IMR-90 (cell line): ENCODE data around the gene TMED8. TPM values are rescaled to one million over a fixed set of nuclear protein-coding genes. Genes with fewer than 3 reads are reported as not detected.

Experiments
- ATAC-seq: fragments of 200-7000 bp; cut with Tn5 transposase; 2 replicates; pipeline ENCODE4 v1.9.1; 2020; ENCODE audit warnings: low read depth, mild to moderate bottlenecking, moderate library complexity
- BruUV-seq: library from RNA; stranded (reverse); fragments of 400-500 nt; replicated peaks from 2 replicates; lab custom pipeline; 2021; lab: Mats Ljungman, UMichigan
- CTCF ChIA-PET: fragments of 300-600 bp; formaldehyde crosslinking; extraction: SDS; loops from one replicate; lab custom pipeline; 2021; ENCODE audit warnings: antibody characterized with exemption; lab: Yijun Ruan, JAX
- POLR2A ChIA-PET: fragments of 300-600 bp; sonication (Branson Sonifier 250); formaldehyde crosslinking; loops from one replicate; lab custom pipeline; 2022; ENCODE audit warnings: antibody characterized with exemption; ENCODE audit not compliant: unreplicated experiment; lab: Charles Lee
- DNase-seq: peaks from one replicate; pipeline ENCODE4 v3.0.0; 2013
- H2AFZ ChIP-seq: replicated peaks from 2 replicates; pipeline ENCODE3; 2013; ENCODE audit warnings: low read length, mild to moderate bottlenecking; ENCODE audit not compliant: poor library complexity
- H2AK5ac ChIP-seq: 2 replicates; pipeline ENCODE4 v1.6.1; 2013; ENCODE audit warnings: low read depth, low read length, inconsistent platforms
- H2AK9ac ChIP-seq: replicated peaks from 2 replicates; pipeline ENCODE3; 2013; ENCODE audit warnings: mild to moderate bottlenecking, low read depth, low read length, moderate library complexity; ENCODE audit not compliant: poor library complexity
- H2BK120ac ChIP-seq: 2 replicates; pipeline ENCODE4 v1.6.1; 2013; ENCODE audit warnings: low read depth, low read length, inconsistent platforms
- H2BK15ac ChIP-seq: 3 replicates; pipeline ENCODE4 v1.6.1; 2013; ENCODE audit warnings: low read depth, low read length, inconsistent platforms
- H2BK20ac ChIP-seq: 2 replicates; pipeline ENCODE4 v1.6.1; 2013; ENCODE audit warnings: low read depth, mild to moderate bottlenecking, inconsistent platforms, low read length, moderate library complexity
- H2BK5ac ChIP-seq: 2 replicates; pipeline ENCODE4 v1.6.1; 2013; ENCODE audit warnings: mild to moderate bottlenecking, low read depth, low read length, inconsistent platforms; ENCODE audit not compliant: poor library complexity, severe bottlenecking
- H3K14ac ChIP-seq: replicated peaks from 2 replicates; pipeline ENCODE4 v1.6.1; 2013; ENCODE audit warnings: low read depth, low read length, inconsistent platforms
- H3K18ac ChIP-seq: 2 replicates; pipeline ENCODE4 v1.6.1; 2013; ENCODE audit warnings: low read depth, low read length, control low read depth
- H3K23ac ChIP-seq: 2 replicates; pipeline ENCODE4 v1.6.1; 2013; ENCODE audit warnings: low read depth, low read length, inconsistent platforms
- H3K27ac ChIP-seq: 2 replicates; pipeline ENCODE4 v1.5.1; 2013; ENCODE audit warnings: mild to moderate bottlenecking, control low read depth, low read length; ENCODE audit not compliant: insufficient read depth
- H3K27me3 ChIP-seq: 2 replicates; pipeline ENCODE4 v1.6.1; 2013; ENCODE audit warnings: low read length; ENCODE audit not compliant: control insufficient read depth, insufficient read depth
- H3K36me3 ChIP-seq: 2 replicates; pipeline ENCODE4 v1.6.1; 2013; ENCODE audit warnings: low read length, mixed read lengths; ENCODE audit not compliant: control insufficient read depth, insufficient read depth
- H3K4ac ChIP-seq: 2 replicates; pipeline ENCODE4 v1.6.1; 2013; ENCODE audit warnings: low read depth, low read length, inconsistent platforms
- H3K4me1 ChIP-seq: 2 replicates; pipeline ENCODE4 v1.6.1; 2013; ENCODE audit warnings: low read length, mixed read lengths; ENCODE audit not compliant: control insufficient read depth, insufficient read depth
- H3K4me2 ChIP-seq: 2 replicates; pipeline ENCODE4 v1.6.1; 2013; ENCODE audit warnings: low read depth, mild to moderate bottlenecking, control low read depth, low read length, moderate library complexity
- H3K4me3 ChIP-seq: 2 replicates; pipeline ENCODE4 v1.5.1; 2013; ENCODE audit warnings: low read depth, mild to moderate bottlenecking, control low read depth, low read length, moderate library complexity; ENCODE audit not compliant: insufficient read depth
- H3K56ac ChIP-seq: 2 replicates; pipeline ENCODE4 v1.6.1; 2013; ENCODE audit warnings: low read length, inconsistent platforms; ENCODE audit not compliant: insufficient read depth; ENCODE audit errors: extremely low read depth
- H3K79me1 ChIP-seq, 2 experiments: 2 replicates each; pipeline ENCODE4 v1.6.1; 2013; ENCODE audit warnings: low read length in 2 of 2, inconsistent platforms in 1 of 2, low read depth in 1 of 2
- H3K9ac ChIP-seq: 2 replicates; pipeline ENCODE4 v1.6.1; 2013; ENCODE audit warnings: low read depth, low read length, control low read depth
- H3K9me1 ChIP-seq: 2 replicates; pipeline ENCODE4 v1.6.1; 2013; ENCODE audit warnings: low read length, inconsistent platforms; ENCODE audit not compliant: insufficient read depth
- H3K9me3 ChIP-seq: 2 replicates; pipeline ENCODE4 v1.6.1; 2013; ENCODE audit warnings: low read length; ENCODE audit not compliant: control insufficient read depth, insufficient read depth
- H4K20me1 ChIP-seq: 2 replicates; pipeline ENCODE4 v1.6.1; 2013; ENCODE audit warnings: low read length, inconsistent platforms; ENCODE audit not compliant: insufficient read depth
- H4K5ac ChIP-seq: 2 replicates; pipeline ENCODE4 v1.6.1; 2013; ENCODE audit warnings: mild to moderate bottlenecking, low read depth, low read length, control low read depth
- H4K8ac ChIP-seq, 2 experiments: 2 replicates each; pipeline ENCODE4 v1.6.1; 2013; ENCODE audit warnings: low read depth in 2 of 2, low read length in 2 of 2, control low read depth in 1 of 2, inconsistent platforms in 1 of 2
- H4K91ac ChIP-seq: 2 replicates; pipeline ENCODE4 v1.6.1; 2013; ENCODE audit warnings: low read depth, low read length, inconsistent platforms; ENCODE audit not compliant: insufficient read depth
- BHLHE40 ChIP-seq: fragments of 150-350 bp; IDR thresholded peaks from 2 replicates; pipeline ENCODE4 v1.6.1; 2016; ENCODE audit warnings: mild to moderate bottlenecking, low read depth, low read length
- CEBPB ChIP-seq: IDR thresholded peaks from 2 replicates; pipeline ENCODE4 v1.6.1; 2012; ENCODE audit warnings: low read depth, low read length, improper control_type of control experiment
- CHD1 ChIP-seq: IDR thresholded peaks from 2 replicates; pipeline ENCODE4 v1.6.1; 2012; ENCODE audit warnings: low read depth, low read length, improper control_type of control experiment
- CTCF ChIP-seq: conservative IDR thresholded peaks from 2 replicates; pipeline ENCODE4 v1.5.1; 2012; ENCODE audit warnings: mild to moderate bottlenecking, low read depth, low read length, improper control_type of control experiment
- FOS ChIP-seq: fragments of 150-350 bp; IDR thresholded peaks from 2 replicates; pipeline ENCODE4 v1.6.1; 2016; ENCODE audit warnings: low read depth, low read length
- MAFK ChIP-seq: IDR thresholded peaks from 2 replicates; pipeline ENCODE4 v1.6.1; 2012; ENCODE audit warnings: low read depth, low read length, improper control_type of control experiment
- MAZ ChIP-seq: IDR thresholded peaks from 2 replicates; pipeline ENCODE4 v1.6.1; 2012; ENCODE audit warnings: low read depth, mild to moderate bottlenecking, low read length, improper control_type of control experiment, moderate library complexity, borderline replicate concordance
- MXI1 ChIP-seq: IDR thresholded peaks from 2 replicates; pipeline ENCODE4 v1.6.1; 2012; ENCODE audit warnings: low read depth, mild to moderate bottlenecking, low read length, moderate library complexity, borderline replicate concordance
- NFE2L2 ChIP-seq: fragments of 150-350 bp; IDR thresholded peaks from 2 replicates; pipeline ENCODE4 v1.6.1; 2016; ENCODE audit warnings: low read depth, mild to moderate bottlenecking, low read length
- POLR2A ChIP-seq: IDR thresholded peaks from 2 replicates; pipeline ENCODE4 v1.6.1; 2012; ENCODE audit warnings: mild to moderate bottlenecking, low read depth, low read length
- RAD21 ChIP-seq: IDR thresholded peaks from 2 replicates; pipeline ENCODE4 v1.6.1; 2012; ENCODE audit warnings: low read length, improper control_type of control experiment
- RCOR1 ChIP-seq: IDR thresholded peaks from 2 replicates; pipeline ENCODE4 v1.6.1; 2012; ENCODE audit warnings: mild to moderate bottlenecking, low read length, improper control_type of control experiment; ENCODE audit not compliant: insufficient replicate concordance
- RFX5 ChIP-seq: IDR thresholded peaks from 2 replicates; pipeline ENCODE4 v1.8.0; 2012; ENCODE audit warnings: low read depth, mild to moderate bottlenecking, low read length, moderate library complexity
- SMC3 ChIP-seq: fragments of 150-350 bp; IDR thresholded peaks from 2 replicates; pipeline ENCODE4 v1.6.1; 2016; ENCODE audit warnings: low read depth, mild to moderate bottlenecking, antibody characterized with exemption, low read length, moderate library complexity
- USF2 ChIP-seq: fragments of 150-350 bp; IDR thresholded peaks from 2 replicates; pipeline ENCODE4 v1.6.1; 2017; ENCODE audit warnings: mild to moderate bottlenecking, antibody characterized with exemption, low read length, low read depth
- WGBS, 2 experiments: methylation state at CpG; one replicate each; pipeline versions ENCODE4 v1.1.5 to v1.1.7; 2013; ENCODE audit warnings: missing lambda C conversion rate in 2 of 2; ENCODE audit not compliant: insufficient read length in 1 of 2; ENCODE audit errors: extremely low coverage in 2 of 2; 5-methylcytosine and 5-hydroxymethylcytosine counted together
- dilution Hi-C: fragments of 300-500 bp; cut with HindIII; formaldehyde crosslinking; loops from one replicate; pipeline ENCODE4 v1.14.3; 2018; ENCODE audit warnings: low sequenced_read_pairs; ENCODE audit not compliant: unreplicated experiment
- in situ Hi-C: fragments of 300-500 bp; cut with MboI; formaldehyde crosslinking; loops from 3 replicates; pipeline ENCODE4 v1.14.3; 2019; ENCODE audit warnings: low sequenced_read_pairs, inconsistent platforms, mixed read lengths
- intact Hi-C: fragments of 100-400 bp; cut with micrococcal nuclease; formaldehyde crosslinking; loops from 2 replicates; pipeline ENCODE4 v1.10.0; 2022
- polyA plus RNA-seq, 3 experiments: library from polyadenylated mRNA; depleted of rRNA; stranded (reverse); fragments of >200 nt; gene quantifications; 2 replicates each; pipeline ENCODE4 v1.2.3, GENCODE V29; 2012; ENCODE audit warnings: low replicate concordance in 1 of 3
- total RNA-seq: library from RNA; depleted of rRNA; stranded (reverse); fragments of >200 nt; gene quantifications from 2 replicates; pipeline ENCODE4 v1.2.3, GENCODE V29; 2012

The TMED8 gene
- total and polyA plus RNA-seq, 2 of the 4 experiments (the other 2 are of a cell fraction), result 2.2 to 5.0 TPM

GRCh38 chr14:77322951-77323350, 53.9 kb downstream of the TMED8 start:
- H2AK9ac ChIP-seq, result no peak overlapping the region
- H2BK5ac ChIP-seq, result no peak overlapping the region
- no peaks in the 10 kb centered on the region for H3K9me3 ChIP-seq
- DNase-seq (no peak), ATAC-seq (no peak)
- H3K27me3 ChIP-seq, result no peaks in the 10 kb centered on the region
- no peak for TF ChIP-seq MAZ
- no peak for TF ChIP-seq MXI1
- no peak for TF ChIP-seq NFE2L2
- TF ChIP-seq RFX5, result no peak
- TF ChIP-seq CEBPB, result no peak
- no peak for TF ChIP-seq USF2
- no peak for TF ChIP-seq MAFK
- TF ChIP-seq RCOR1, result no peak
- no peak for TF ChIP-seq FOS
- TF ChIP-seq BHLHE40, result no peak
- TF ChIP-seq CTCF, result no peak
- TF ChIP-seq SMC3, result no peak
- TF ChIP-seq RAD21, result no peak
- no peak for TF ChIP-seq CHD1
- TF ChIP-seq POLR2A, result no peak
- no peak overlapping the region for H3K4me2 ChIP-seq
- intact Hi-C loops (loop anchor here (5.0 kb wide), 2 partner anchors 134 to 229 kb away; partner anchors contain the start of genes AHSA1 and VIPAS39), in situ Hi-C loops (loop anchor here (25.0 kb wide), 1 partner anchor 436 kb away; no protein-coding TSS in a partner anchor), dilution Hi-C loops (no loop called here)
- H2BK20ac ChIP-seq, result no peak overlapping the region
- H2BK120ac ChIP-seq, result no peak overlapping the region
- H3K79me1 ChIP-seq, result peaks cover 17 to 33% of the 10 kb centered on the region in 2 experiments
- H2AK5ac ChIP-seq, result no peak overlapping the region
- H3K14ac ChIP-seq, result no peak overlapping the region
- peaks cover 6% of the 10 kb centered on the region; the same call in 1 of the 2 replicates for H3K9me1 ChIP-seq
- H3K56ac ChIP-seq, result no peak overlapping the region
- H4K91ac ChIP-seq, result no peak overlapping the region
- no peak overlapping the region for H3K18ac ChIP-seq
- POLR2A ChIA-PET, result no interaction called here
- CTCF ChIA-PET, result no interaction called here
- no peak overlapping the region for H3K9ac ChIP-seq
- peaks cover 2% of the 10 kb centered on the region; the same call in 1 of the 2 replicates for H3K4me1 ChIP-seq
- WGBS, 2 experiments, result 93% methylated on average over 3 of the region's 5 CpGs; no CpG with 5 or more reads in 1 of the 2 experiments
- H3K4me3 ChIP-seq, result no peak overlapping the region
- H3K36me3 ChIP-seq, result no peaks in the 10 kb centered on the region
- TSS peak; percentile 25 for BruUV-seq
- no peak overlapping the region for H2AFZ ChIP-seq
- H4K5ac ChIP-seq, result no peak overlapping the region
- H3K23ac ChIP-seq, result no peak overlapping the region
- H3K4ac ChIP-seq, result no peak overlapping the region
- no peak overlapping the region for H3K27ac ChIP-seq
- H2BK15ac ChIP-seq, result no peak overlapping the region
- H4K8ac ChIP-seq, result no peak overlapping the region
- H4K20me1 ChIP-seq, result no peaks in the 10 kb centered on the region; the same call in 1 of the 2 replicates
